H1 (cell line): Measurements from ENCODE around the gene KCND1. TPM values are rescaled to one million over a fixed set of nuclear protein-coding genes. Genes with fewer than 3 reads are reported as not detected.

Source experiments
- CTCF ChIA-PET: fragments of 300-600 bp; sonication (Branson Sonifier 250); formaldehyde crosslinking; loops from one replicate; lab custom pipeline; 2021; ENCODE audit not compliant: partially characterized antibody; lab: Charles Lee
- POLR2A ChIA-PET: fragments of 300-600 bp; sonication (Branson Sonifier 250); formaldehyde crosslinking; loops from one replicate; lab custom pipeline; 2021; ENCODE audit warnings: inconsistent platforms; ENCODE audit not compliant: partially characterized antibody; lab: Charles Lee
- DNase-seq, 2 experiments: peaks; one replicate each; pipeline versions ENCODE4 v3.0.0 to v3.0.0-alpha.2; 2010 to 2022; ENCODE audit warnings: low spot score in 2 of 2, low read depth in 1 of 2, mixed read lengths in 1 of 2
- FAIRE-seq: peaks from 2 replicates; lab custom pipeline; 2011; peaks lifted over from hg19 to GRCh38; lab: Jason Lieb, UNC
- H2AFZ ChIP-seq: 2 replicates; pipeline ENCODE4 v1.8.1; 2012; ENCODE audit warnings: low read length, inconsistent platforms
- H2AK5ac ChIP-seq: 2 replicates; pipeline ENCODE4 v1.6.1; 2013; ENCODE audit warnings: low read depth, low read length
- H2BK120ac ChIP-seq: replicated peaks from 2 replicates; pipeline ENCODE3; 2013; ENCODE audit warnings: low read depth, low read length, inconsistent platforms
- H2BK12ac ChIP-seq: 2 replicates; pipeline ENCODE4 v1.6.1; 2013; ENCODE audit warnings: low read depth, low read length
- H2BK15ac ChIP-seq: 2 replicates; pipeline ENCODE4 v1.6.1; 2013; ENCODE audit warnings: low read length
- H2BK20ac ChIP-seq: 2 replicates; pipeline ENCODE4 v1.6.1; 2013; ENCODE audit warnings: low read length
- H2BK5ac ChIP-seq: 2 replicates; pipeline ENCODE4 v1.6.1; 2013; ENCODE audit warnings: low read depth, low read length
- H3K14ac ChIP-seq: 2 replicates; pipeline ENCODE4 v1.6.1; 2013; ENCODE audit warnings: inconsistent platforms; ENCODE audit not compliant: insufficient read length
- H3K18ac ChIP-seq: 2 replicates; pipeline ENCODE4 v1.6.1; 2013; ENCODE audit warnings: low read length; ENCODE audit errors: extremely low read depth
- H3K23ac ChIP-seq: 2 replicates; pipeline ENCODE4 v1.6.1; 2013; ENCODE audit warnings: inconsistent platforms; ENCODE audit not compliant: insufficient read length
- H3K23me2 ChIP-seq: 2 replicates; pipeline ENCODE4 v1.6.1; 2013; ENCODE audit warnings: low read depth, low read length
- H3K27ac ChIP-seq: 2 replicates; pipeline ENCODE4 v1.6.1; 2011; ENCODE audit warnings: low read depth, low read length, inconsistent platforms
- H3K27me3 ChIP-seq, 4 experiments: replicated peaks in 1 of 4; 1 replicate in 1 of 4; 2 replicates in 3 of 4; pipeline versions ENCODE4 v1.6.1 to v1.8.1; 2011 to 2013; ENCODE audit warnings: low read length in 3 of 4, mild to moderate bottlenecking in 3 of 4, inconsistent platforms in 2 of 4, mixed read lengths in 2 of 4, moderate library complexity in 1 of 4; ENCODE audit not compliant: control insufficient read depth in 3 of 4, insufficient read depth in 3 of 4; ENCODE audit errors: extremely low read depth in 1 of 4
- H3K36me3 ChIP-seq, 4 experiments: 2 replicates each; pipeline versions ENCODE4 v1.6.1 to v1.8.1; 2011 to 2013; ENCODE audit warnings: mild to moderate bottlenecking in 4 of 4, low read length in 3 of 4, moderate library complexity in 2 of 4, control low read depth in 1 of 4, inconsistent platforms in 1 of 4; ENCODE audit not compliant: insufficient read depth in 4 of 4, control insufficient read depth in 2 of 4
- H3K4ac ChIP-seq: replicated peaks from 2 replicates; pipeline ENCODE3; 2013; ENCODE audit warnings: low read length, low read depth, mixed read lengths, inconsistent platforms; ENCODE audit not compliant: insufficient read length
- H3K4me1 ChIP-seq, 4 experiments: replicated peaks in 1 of 4; 1 replicate in 1 of 4; 2 replicates in 3 of 4; pipeline versions ENCODE4 v1.6.1 to v1.8.1; 2011 to 2013; ENCODE audit warnings: low read length in 3 of 4, inconsistent platforms in 2 of 4, mixed read lengths in 1 of 4; ENCODE audit not compliant: insufficient read depth in 4 of 4, control insufficient read depth in 3 of 4
- H3K4me2 ChIP-seq, 2 experiments: 2 replicates each; pipeline versions ENCODE4 v1.6.1 to v1.8.1; 2011 to 2013; ENCODE audit warnings: low read depth in 2 of 2, low read length in 2 of 2, control low read depth in 1 of 2, inconsistent platforms in 1 of 2, mild to moderate bottlenecking in 1 of 2; ENCODE audit not compliant: insufficient read depth in 1 of 2
- H3K4me3 ChIP-seq, 4 experiments: fragments of 200-600, 300-600 bp in 1 of 4; sonication (generic), shearing (Covaris generic), sonication (Bioruptor Twin) in 1 of 4; 2 replicates each; pipeline versions ENCODE4 v1.5.1 to v1.8.1; 2011 to 2016; ENCODE audit warnings: low read length in 4 of 4, low read depth in 3 of 4, control low read depth in 2 of 4, inconsistent platforms in 2 of 4, mild to moderate bottlenecking in 2 of 4, mixed read lengths in 1 of 4, moderate library complexity in 1 of 4; ENCODE audit not compliant: insufficient read depth in 2 of 4; ENCODE audit errors: extremely low read depth in 1 of 4
- H3K56ac ChIP-seq: replicated peaks from 2 replicates; pipeline ENCODE3; 2013; ENCODE audit warnings: low read depth, mild to moderate bottlenecking, mixed read lengths, low read length, inconsistent platforms; ENCODE audit not compliant: insufficient read length
- H3K79me1 ChIP-seq: 2 replicates; pipeline ENCODE4 v1.6.1; 2013; ENCODE audit warnings: low read depth, low read length, control low read depth
- H3K79me2 ChIP-seq, 2 experiments: 2 replicates each; pipeline versions ENCODE4 v1.6.1 to v1.8.1; 2012 to 2013; ENCODE audit warnings: low read length in 2 of 2, mild to moderate bottlenecking in 2 of 2, inconsistent platforms in 1 of 2; ENCODE audit not compliant: insufficient read depth in 2 of 2, control insufficient read depth in 1 of 2
- H3K9ac ChIP-seq, 4 experiments: replicated peaks in 1 of 4; 1 replicate in 1 of 4; 2 replicates in 3 of 4; pipeline versions ENCODE4 v1.6.1 to v1.8.1; 2011 to 2013; ENCODE audit warnings: low read depth in 3 of 4, low read length in 3 of 4, control low read depth in 2 of 4, mild to moderate bottlenecking in 2 of 4, moderate library complexity in 2 of 4, inconsistent platforms in 1 of 4; ENCODE audit errors: extremely low read depth in 1 of 4
- H3K9me3 ChIP-seq, 2 experiments: 2 replicates each; pipeline versions ENCODE4 v1.6.1 to v1.8.1; 2012 to 2013; ENCODE audit warnings: mild to moderate bottlenecking in 2 of 2, moderate library complexity in 2 of 2, control low read depth in 1 of 2, inconsistent platforms in 1 of 2, low read depth in 1 of 2, low read length in 1 of 2, mixed read lengths in 1 of 2; ENCODE audit not compliant: insufficient read depth in 2 of 2
- H4K20me1 ChIP-seq, 2 experiments: replicated peaks in 1 of 2; 2 replicates each; pipeline versions ENCODE3 to v1.8.1; 2011 to 2013; ENCODE audit warnings: inconsistent platforms in 2 of 2, low read length in 2 of 2, mild to moderate bottlenecking in 1 of 2; ENCODE audit not compliant: insufficient read depth in 2 of 2, control insufficient read depth in 1 of 2
- H4K5ac ChIP-seq: 2 replicates; pipeline ENCODE4 v1.6.1; 2013; ENCODE audit warnings: low read length, low read depth, mixed read lengths, inconsistent platforms; ENCODE audit not compliant: insufficient read length
- H4K8ac ChIP-seq: 2 replicates; pipeline ENCODE4 v1.8.0; 2013; ENCODE audit warnings: mild to moderate bottlenecking, moderate library complexity, low read length, inconsistent platforms; ENCODE audit not compliant: insufficient read depth; ENCODE audit errors: extremely low read depth
- H4K91ac ChIP-seq: replicated peaks from 2 replicates; pipeline ENCODE3; 2013; ENCODE audit warnings: low read length, mixed read lengths, inconsistent platforms; ENCODE audit not compliant: insufficient read length
- CTCF ChIP-seq, 3 experiments: IDR thresholded peaks; 1 replicate in 2 of 3; 2 replicates in 1 of 3; pipeline versions ENCODE4 v1.5.1 to v1.6.1; 2011; ENCODE audit warnings: low read length in 3 of 3, mild to moderate bottlenecking in 3 of 3, inconsistent platforms in 2 of 3, low read depth in 1 of 3, moderate library complexity in 1 of 3; ENCODE audit not compliant: insufficient read depth in 1 of 3; ENCODE audit errors: control extremely low read depth in 1 of 3
- POLR2AphosphoS5 ChIP-seq: IDR thresholded peaks from 2 replicates; pipeline ENCODE4 v1.6.1; 2011; ENCODE audit warnings: low read depth, low read length
- RXRA ChIP-seq: IDR thresholded peaks from 2 replicates; pipeline ENCODE4 v1.6.1; 2011; ENCODE audit warnings: low read depth, mild to moderate bottlenecking, low read length, moderate library complexity; ENCODE audit not compliant: insufficient read depth
- SIN3A ChIP-seq, 2 experiments: IDR thresholded peaks in 1 of 2; conservative IDR thresholded peaks in 1 of 2; 2 replicates each; pipeline ENCODE4 v1.6.1; 2011 to 2012; ENCODE audit warnings: low read length in 2 of 2, improper control_type of control experiment in 1 of 2, low read depth in 1 of 2, mild to moderate bottlenecking in 1 of 2
- SP4 ChIP-seq: IDR thresholded peaks from 2 replicates; pipeline ENCODE4 v1.6.1; 2012; ENCODE audit warnings: low read length, inconsistent platforms
- SUZ12 ChIP-seq: fragments of 200-600 bp; sonication (generic); IDR thresholded peaks from 2 replicates; pipeline ENCODE4 v1.6.1; 2012; ENCODE audit warnings: mild to moderate bottlenecking, inconsistent platforms, low read length, moderate library complexity, mixed read lengths
- TAF7 ChIP-seq: optimal IDR thresholded peaks from 2 replicates; pipeline ENCODE3; 2011; ENCODE audit warnings: low read depth, mild to moderate bottlenecking, inconsistent platforms, low read length, moderate library complexity, borderline replicate concordance
- WGBS, 2 experiments: shearing (Covaris generic) in 1 of 2; methylation state at CpG; one replicate each; pipeline versions ENCODE4 v1.1.6 to v1.1.7; 2013 to 2015; ENCODE audit warnings: low lambda C conversion rate in 2 of 2, mixed read lengths in 2 of 2, inconsistent platforms in 1 of 2, low coverage in 1 of 2, missing lambda C conversion rate in 1 of 2; ENCODE audit not compliant: insufficient replicate concordance in 2 of 2, insufficient coverage in 1 of 2, insufficient read length in 1 of 2; ENCODE audit errors: extremely low coverage in 1 of 2, missing lambda C conversion rate in 1 of 2; 5-methylcytosine and 5-hydroxymethylcytosine counted together
- polyA plus RNA-seq, 7 experiments: library from polyadenylated mRNA; depleted of rRNA in 3 of 7; stranded (reverse) in 5 of 7; unstranded in 2 of 7; fragments of >200 nt in 5 of 7; fragments of 200-250 nt in 2 of 7; gene quantifications; 1 replicate in 5 of 7; 2 replicates in 1 of 7; 4 replicates in 1 of 7; pipeline versions ENCODE4 v1.2.1 to v1.2.3, GENCODE V29; 2011 to 2013; ENCODE audit warnings: missing spikeins in 2 of 7, mixed read lengths in 2 of 7
- total RNA-seq: library from RNA; stranded (reverse); fragmentation: NEBNext Ultra II Directional; extraction: Animal tissue kit (Norgen Biotek cat#: 25700); gene quantifications from 2 replicates; pipeline ENCODE4 v1.2.1, GENCODE V29; 2021

Gene KCND1
- total and polyA plus RNA-seq, 2 of the 8 experiments (the other 6 are each of a cell fraction or from before 2014, with no cell fraction given) = 3.1 to 6.8 TPM

GRCh38 chrX:48972220-48973164, 848 bp upstream of the KCND1 start:
- Histone ChIP-seq H2BK5ac (no peak overlapping the region), H3K79me1 (no peaks in the 10 kb centered on the region), H3K4ac (no peak overlapping the region), H3K4me3 (peak overlapping the region; percentile 39 to 70 (median 50)), H3K79me2 (no peaks in the 10 kb centered on the region), H3K9me3 (no peaks in the 10 kb centered on the region), H4K8ac (peak overlapping the region; percentile 62; the same call in 1 of the 2 replicates), H4K20me1 (peaks cover 2 to 4% of the 10 kb centered on the region in 2 experiments), H3K18ac (no peak overlapping the region), H3K4me2 (peak overlapping the region; percentile 58 to 71), H3K23ac (no peak overlapping the region), H3K27me3 (no peaks in the 10 kb centered on the region), H4K91ac (no peak overlapping the region), H3K23me2 (peaks cover 4% of the 10 kb centered on the region; the same call in 1 of the 2 replicates), H4K5ac (no peak overlapping the region), H3K36me3 (peaks cover 2 to 20% (median 12%) of the 10 kb centered on the region in 4 experiments; a peak in 5 of 8 replicates), H2BK15ac (no peak overlapping the region), H3K14ac (no peak overlapping the region), H3K27ac (no peak overlapping the region; the same call in 1 of the 2 replicates), H3K4me1 (peaks cover 0 to 3% (median 0%) of the 10 kb centered on the region in 4 experiments; a peak in 1 of 7 replicates), H2BK12ac (no peak overlapping the region), H3K9ac (peak overlapping the region in 1 of 4 experiments; percentile 7; a peak in 2 of 7 replicates), H3K56ac (no peak overlapping the region), H2BK20ac (no peak overlapping the region), H2AK5ac (no peak overlapping the region), H2BK120ac (no peak overlapping the region), H2AFZ (no peak overlapping the region)
- ChIA-PET POLR2A (interaction anchor here (0.7 to 9.0 kb wide), 19 partner anchors 10 to 132 kb away, joined by 3 to 70 read pairs (median 7); partner anchors contain the start of genes GRIPAP1, OTUD5, PQBP1 and SLC35A2), CTCF (interaction anchor here (1.0 to 2.5 kb wide), 14 partner anchors 10 to 185 kb away, joined by 3 to 15 read pairs (median 3); no protein-coding TSS in a partner anchor)
- FAIRE-seq (peak; percentile 98), DNase-seq (peak in 1 of 2 experiments; percentile 54)
- 48% methylated on average over 7 of the region's 13 CpGs; no CpG with 5 or more reads in 1 of the 2 experiments for WGBS, 2 experiments
- TF ChIP-seq SIN3A (conservative IDR thresholded peaks at IDR 0.05 in 1 of 2, IDR thresholded peaks at IDR 0.05 in 1 of 2; ENCODE audit: low read depth in 1 of 2, low read length in 2 of 2) (no peak; a peak in 1 of 4 replicates), SP4 (no peak), POLR2AphosphoS5 (peak; percentile 49), RXRA (no peak), CTCF (IDR thresholded peaks at IDR 0.05; ENCODE audit: control extremely low read depth in 1 of 3, insufficient read depth in 1 of 3, low read depth in 1 of 3, low read length in 3 of 3) (peak in 2 of 3 experiments; percentile 39 to 70; a peak in 3 of 4 replicates), TAF7 (peak; percentile 12), SUZ12 (no peak)
